Stimulated activated CD8-positive, alpha-beta memory T cell treated with anti-CD3 and anti-CD28 coated beads, Interleukin-7, amount 100 ng/mL, for 48 hours (primary cell): ENCODE data around the gene ZNF362.

Source experiments
- DNase-seq, 2 donors: peaks; one replicate each; pipeline ENCODE4 v3.0.0-alpha.2; 2020; ENCODE audit warnings: low read depth in 1 of 2; ENCODE audit errors: extremely low read depth in 1 of 2

The ZNF362 gene

GRCh38 chr1:33323663-33324477 lies 67.6 kb downstream of the ZNF362 start:
- DNase-seq = no peak

GRCh38 chr1:33324677-33325575 lies 68.6 kb downstream of the ZNF362 start:
- no peak for DNase-seq

GRCh38 chr1:33326785-33327184 lies 70.5 kb downstream of the ZNF362 start:
- DNase-seq = no peak

- DNase-seq = no peak
These were observed 71.5 kb downstream of the ZNF362 start for GRCh38 chr1:33327587-33328325.

- DNase-seq = no peak
These were observed 72.5 kb downstream of the ZNF362 start for GRCh38 chr1:33328817-33329216.

- DNase-seq = no peak
These were observed 73.5 kb downstream of the ZNF362 start for GRCh38 chr1:33329600-33330305.

- DNase-seq = no peak
These were observed 74.1 kb downstream of the ZNF362 start for GRCh38 chr1:33330361-33330890.

- no peak for DNase-seq
These were observed 74.6 kb downstream of the ZNF362 start for GRCh38 chr1:33330906-33331305.

GRCh38 chr1:33331444-33332356 lies 75.4 kb downstream of the ZNF362 start:
- no peak for DNase-seq

GRCh38 chr1:33332357-33332789 lies 76.1 kb downstream of the ZNF362 start:
- no peak for DNase-seq

- no peak for DNase-seq
These were observed 76.6 kb downstream of the ZNF362 start for GRCh38 chr1:33332881-33333280.

- DNase-seq = no peak
These were observed 77.8 kb downstream of the ZNF362 start for GRCh38 chr1:33334081-33334552.

GRCh38 chr1:33335020-33335419 lies 78.7 kb downstream of the ZNF362 start:
- no peak for DNase-seq

GRCh38 chr1:33336580-33336979 lies 80.3 kb downstream of the ZNF362 start:
- DNase-seq = no peak

GRCh38 chr1:33337441-33337840 lies 81.1 kb downstream of the ZNF362 start:
- no peak for DNase-seq

GRCh38 chr1:33338048-33338439 lies 81.8 kb downstream of the ZNF362 start:
- no peak for DNase-seq

GRCh38 chr1:33338440-33339211 lies 82.3 kb downstream of the ZNF362 start:
- no peak for DNase-seq

GRCh38 chr1:33339413-33339812 lies 83.1 kb downstream of the ZNF362 start:
- DNase-seq = no peak
